ENCODE results near the gene SZT2. TPM values are rescaled to one million over a fixed set of nuclear protein-coding genes. Genes with fewer than 3 reads are reported as not detected.

Gene SZT2
- total and polyA plus RNA-seq, 2 of the 13 experiments (the other 11 are each of a cell fraction or from before 2014, with no cell fraction given): 8.0 to 8.8 TPM

- no peak overlapping the region for H2AFZ ChIP-seq (ENCODE audit: low read length)
- DNase-seq (ENCODE audit: low spot score) (no peak), ATAC-seq (no peak), FAIRE-seq (no peak)
- H4K20me1 ChIP-seq (ENCODE audit: insufficient read depth, low read length): no peaks in the 10 kb centered on the region
- WGBS (ENCODE audit: low lambda C conversion rate): 73% methylated on average over 5 of the region's 5 CpGs
- H3K9me3 ChIP-seq (ENCODE audit: low read length): no peaks in the 10 kb centered on the region
- in situ Hi-C loops (cut with HindIII; ENCODE audit: extremely low pct_ligation_motif_present, low pct_unique_long_range_greater_than_20kb): no loop called here
- BruUV-seq (replicated peaks): TSS peak; percentile 37
- ChIA-PET CTCF (ENCODE audit: low intra/inter-chr PET ratio, low total read pairs) (no interaction called here), POLR2A (interaction anchor here (0.8 to 1.8 kb wide), 2 partner anchors 9 to 16 kb away, joined by 4 to 10 read pairs; no protein-coding TSS in a partner anchor)
- H3K9ac ChIP-seq (ENCODE audit: insufficient read depth, low read depth, low read length): no peak overlapping the region
- intact Hi-C loops (cut with micrococcal nuclease; ENCODE audit: unreplicated experiment): no loop called here
- H3K4me2 ChIP-seq (ENCODE audit: low read depth, low read length): no peak overlapping the region
- no peaks in the 10 kb centered on the region; a peak in 1 of 5 replicates for H3K27me3 ChIP-seq (ENCODE audit: control insufficient read depth in 1 of 2, insufficient read depth in 2 of 2, low read length in 2 of 2)
- H3K36me3 ChIP-seq (replicated peaks in 1 of 2; ENCODE audit: control insufficient read depth in 1 of 2, insufficient read depth in 2 of 2, low read length in 2 of 2): peaks cover 15 to 31% of the 10 kb centered on the region in 2 experiments
- H3K79me2 ChIP-seq (ENCODE audit: insufficient read depth, low read length): peaks cover 41% of the 10 kb centered on the region
- H3K27ac ChIP-seq (ENCODE audit: extremely low read length, insufficient read depth, low read length): peak overlapping the region; percentile 30
- TF ChIP-seq RFXANK (CRISPR knock-in tag; IDR thresholded peaks at IDR 0.05) (no peak), SNRNP70 (IDR thresholded peaks at IDR 0.05; ENCODE audit: low read depth, low read length) (no peak), ZNF224 (CRISPR knock-in tag; IDR thresholded peaks at IDR 0.05) (no peak), NR2F6 (IDR thresholded peaks at IDR 0.05) (peak; percentile 44; the same call in 1 of the 2 replicates), NR2F6 (CRISPR knock-in tag; IDR thresholded peaks at IDR 0.05) (no peak), ETV5 (CRISPR knock-in tag; IDR thresholded peaks at IDR 0.05; ENCODE audit: borderline replicate concordance) (no peak), PREB (CRISPR knock-in tag; IDR thresholded peaks at IDR 0.05) (no peak), ATF2 (CRISPR knock-in tag; IDR thresholded peaks at IDR 0.05) (no peak), HOXA9 (CRISPR knock-in tag; IDR thresholded peaks at IDR 0.05; ENCODE audit: borderline replicate concordance) (no peak), NCOA5 (CRISPR knock-in tag; IDR thresholded peaks at IDR 0.05) (no peak)
- H3K4me1 ChIP-seq (ENCODE audit: insufficient read depth, low read length): peaks cover 88% of the 10 kb centered on the region
- no peak overlapping the region for H3K4me3 ChIP-seq (replicated peaks in 1 of 3; ENCODE audit: insufficient read depth in 1 of 3, low read depth in 2 of 3, low read length in 3 of 3)
Measured at GRCh38 chr1:43363935-43364525, 25.7 kb upstream of the SZT2 start.
